ENCODE data around the gene SLC50A1. TPM values are rescaled to one million over a fixed set of nuclear protein-coding genes. Genes with fewer than 3 reads are reported as not detected.

SLC50A1 gene, protein sequence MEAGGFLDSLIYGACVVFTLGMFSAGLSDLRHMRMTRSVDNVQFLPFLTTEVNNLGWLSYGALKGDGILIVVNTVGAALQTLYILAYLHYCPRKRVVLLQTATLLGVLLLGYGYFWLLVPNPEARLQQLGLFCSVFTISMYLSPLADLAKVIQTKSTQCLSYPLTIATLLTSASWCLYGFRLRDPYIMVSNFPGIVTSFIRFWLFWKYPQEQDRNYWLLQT
- total RNA-seq (2021) (54.9 and 67.6 TPM in 2 replicates), Bru-seq, nascent RNA (percentile 71 among the genes with signal in this experiment), BruChase-seq, experiment 1, labeled RNA remaining after a 2-hour chase (percentile 87 among the genes with signal in this experiment), BruChase-seq, experiment 2, labeled RNA remaining after a 6-hour chase (percentile 91 among the genes with signal in this experiment)
- long read RNA-seq, transcript SLC50A1-203 (6 exons, 1,300 nt): major isoform, 59 of 153 reads
- long read RNA-seq, transcript SLC50A1-202 (5 exons, 1,218 nt): minor isoform, 26 of 153 reads
- long read RNA-seq, partial matches to known transcripts: 2 of 153 reads
- long read RNA-seq, other reads (novel, unspliced or antisense): 54 of 153 reads

DNA sequence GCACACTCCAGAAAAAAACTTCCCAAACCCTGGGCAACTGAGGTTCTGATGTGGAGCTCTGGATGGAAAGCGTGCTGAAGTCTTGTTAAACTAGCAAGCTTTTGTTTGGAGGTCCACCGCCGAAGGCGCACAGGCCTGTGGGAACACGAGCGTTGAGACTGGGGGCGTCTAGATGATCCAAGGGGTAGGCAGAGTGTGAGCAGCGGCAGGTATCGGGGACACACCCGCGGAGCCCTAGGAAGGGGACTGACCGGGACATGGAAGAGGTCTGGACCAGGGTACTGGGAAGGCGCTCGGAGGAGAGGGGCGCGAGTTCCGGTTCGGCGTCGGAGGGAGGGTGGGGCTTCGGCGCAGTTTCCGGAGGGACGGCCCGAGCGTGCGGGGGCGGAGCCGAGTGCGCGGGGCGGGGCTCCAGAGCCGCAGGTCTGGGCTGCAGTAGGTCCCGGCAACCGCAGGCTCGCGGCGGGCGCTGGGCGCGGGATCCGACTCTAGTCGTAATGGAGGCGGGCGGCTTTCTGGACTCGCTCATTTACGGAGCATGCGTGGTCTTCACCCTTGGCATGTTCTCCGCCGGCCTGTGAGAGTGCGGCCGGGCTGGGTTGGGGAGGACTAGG lies at the start of gene SLC50A1:
SLC50A1 (plus strand) TSS at position 438 of the 614 bp plus-strand sequence; CDS start at position 498, 60 bp downstream.
- Histone ChIP-seq H4K20me1 (ENCODE audit: insufficient read depth) (no peaks in the 10 kb centered on the region), H3K27ac (peak within 1 kb of the TSS; percentile 99), H3K4me1 (replicated peaks; ENCODE audit: insufficient read depth) (peaks cover 54% of the 10 kb centered on the region), H3K27me3 (ENCODE audit: insufficient read depth, low read depth) (no peaks in the 10 kb centered on the region), H3K4me3 (peak within 1 kb of the TSS; percentile 78), H3K36me3 (ENCODE audit: low read depth) (peaks cover 29% of the 10 kb centered on the region), H3K4me2 (peak within 1 kb of the TSS; percentile 94), H3F3A (ENCODE audit: insufficient read depth, low read depth) (peaks cover 60% of the 10 kb centered on the region), H3K9me3 (ENCODE audit: insufficient read depth, low read depth) (no peaks in the 10 kb centered on the region), H3K79me2 (ENCODE audit: low read depth) (peaks cover 62% of the 10 kb centered on the region), H3K9me2 (ENCODE audit: insufficient read depth) (no peaks in the 10 kb centered on the region), H2AFZ (peak within 1 kb of the TSS; percentile 70; the same call in 1 of the 2 replicates)
- peak; percentile 80 to 94 for DNase-seq
- ChIA-PET CTCF (interaction anchor here (1.1 kb wide), 1 partner anchor 10 kb away, joined by 3 read pairs; no protein-coding TSS in a partner anchor), POLR2A (ENCODE audit: unreplicated experiment) (interaction anchor here (0.6 to 0.7 kb wide), 3 partner anchors 420 to 769 kb away, joined by 3 to 4 read pairs (median 3); no protein-coding TSS in a partner anchor)
- TF ChIP-seq EZH2 (IDR thresholded peaks at IDR 0.05; ENCODE audit: low read depth): no peak
- TF ChIP-seq, protein P1, sequence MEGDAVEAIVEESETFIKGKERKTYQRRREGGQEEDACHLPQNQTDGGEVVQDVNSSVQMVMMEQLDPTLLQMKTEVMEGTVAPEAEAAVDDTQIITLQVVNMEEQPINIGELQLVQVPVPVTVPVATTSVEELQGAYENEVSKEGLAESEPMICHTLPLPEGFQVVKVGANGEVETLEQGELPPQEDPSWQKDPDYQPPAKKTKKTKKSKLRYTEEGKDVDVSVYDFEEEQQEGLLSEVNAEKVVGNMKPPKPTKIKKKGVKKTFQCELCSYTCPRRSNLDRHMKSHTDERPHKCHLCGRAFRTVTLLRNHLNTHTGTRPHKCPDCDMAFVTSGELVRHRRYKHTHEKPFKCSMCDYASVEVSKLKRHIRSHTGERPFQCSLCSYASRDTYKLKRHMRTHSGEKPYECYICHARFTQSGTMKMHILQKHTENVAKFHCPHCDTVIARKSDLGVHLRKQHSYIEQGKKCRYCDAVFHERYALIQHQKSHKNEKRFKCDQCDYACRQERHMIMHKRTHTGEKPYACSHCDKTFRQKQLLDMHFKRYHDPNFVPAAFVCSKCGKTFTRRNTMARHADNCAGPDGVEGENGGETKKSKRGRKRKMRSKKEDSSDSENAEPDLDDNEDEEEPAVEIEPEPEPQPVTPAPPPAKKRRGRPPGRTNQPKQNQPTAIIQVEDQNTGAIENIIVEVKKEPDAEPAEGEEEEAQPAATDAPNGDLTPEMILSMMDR (conservative IDR thresholded peaks at IDR 0.05): 0 out of 2 replicates have a peak, but pooled peaks have one; percentile 15
- intact Hi-C loops (cut with micrococcal nuclease; ENCODE audit: unreplicated experiment): loop anchor here (1.0 to 5.0 kb wide), 4 partner anchors 8 to 163 kb away; partner anchors contain the start of genes CKS1B, EFNA1 and SHC1
- no TSS peak for BruUV-seq (replicated peaks)

DNA sequence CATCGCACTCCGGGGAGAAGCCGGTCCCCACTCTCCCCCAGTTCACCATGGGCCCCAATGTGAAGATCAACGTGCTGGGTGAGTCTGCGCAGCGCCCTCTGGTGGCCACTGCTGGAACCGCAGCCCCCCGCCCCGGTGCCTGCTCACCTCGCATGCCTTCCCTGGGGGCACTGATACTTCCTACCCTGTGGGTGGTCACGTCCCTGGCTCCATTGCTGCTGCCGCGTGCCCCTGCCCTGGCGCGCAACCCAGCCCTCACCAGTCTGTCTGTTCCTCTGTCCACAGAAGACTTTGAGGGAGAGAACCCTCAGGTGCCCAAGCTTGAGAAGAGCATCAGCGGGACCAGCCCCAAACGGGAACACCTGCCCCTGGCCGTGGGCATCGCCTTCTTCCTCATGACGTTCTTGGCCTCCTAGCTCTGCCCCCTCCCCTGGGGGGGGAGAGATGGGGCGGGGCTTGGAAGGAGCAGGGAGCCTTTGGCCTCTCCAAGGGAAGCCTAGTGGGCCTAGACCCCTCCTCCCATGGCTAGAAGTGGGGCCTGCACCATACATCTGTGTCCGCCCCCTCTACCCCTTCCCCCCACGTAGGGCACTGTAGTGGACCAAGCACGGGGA lies 49.4 kb upstream of the SLC50A1 start:
- Histone ChIP-seq H3F3A (ENCODE audit: insufficient read depth, low read depth) (peaks cover 27% of the 10 kb centered on the region; the same call in 1 of the 2 replicates), H3K4me3 (peak overlapping the region; percentile 70), H2AFZ (peak overlapping the region; percentile 82), H3K9me2 (ENCODE audit: insufficient read depth) (no peaks in the 10 kb centered on the region), H3K27me3 (ENCODE audit: insufficient read depth, low read depth) (peaks cover 11% of the 10 kb centered on the region), H3K4me1 (replicated peaks; ENCODE audit: insufficient read depth) (peaks cover 40% of the 10 kb centered on the region), H3K4me2 (peak overlapping the region; percentile 84), H4K20me1 (ENCODE audit: insufficient read depth) (no peaks in the 10 kb centered on the region), H3K79me2 (ENCODE audit: low read depth) (no peaks in the 10 kb centered on the region), H3K36me3 (ENCODE audit: low read depth) (no peaks in the 10 kb centered on the region), H3K9me3 (ENCODE audit: insufficient read depth, low read depth) (no peaks in the 10 kb centered on the region), H3K27ac (peak overlapping the region; percentile 72)
- TF ChIP-seq, protein P1 (conservative IDR thresholded peaks at IDR 0.05): peak; percentile 99
- no peak for TF ChIP-seq EZH2 (IDR thresholded peaks at IDR 0.05; ENCODE audit: low read depth)
- no TSS peak for BruUV-seq (replicated peaks)
- DNase-seq: peak; percentile 58 to 74
- CTCF ChIA-PET: interaction anchor here (0.5 to 2.0 kb wide), 4 partner anchors 35 to 88 kb away, joined by 5 to 8 read pairs (median 6); partner anchors contain the start of genes ADAM15 and KRTCAP2
- POLR2A ChIA-PET (ENCODE audit: unreplicated experiment): interaction anchor here (0.5 kb wide), 1 partner anchor 214 kb away, joined by 3 read pairs; no protein-coding TSS in a partner anchor
- intact Hi-C loops (cut with micrococcal nuclease; ENCODE audit: unreplicated experiment): loop anchor here (1.0 kb wide), 1 partner anchor 81 kb away; no protein-coding TSS in a partner anchor

Data from PC-9 (cell line).